ENCODE data around the gene DNM1. TPM values are rescaled to one million over a fixed set of nuclear protein-coding genes. Genes with fewer than 3 reads are reported as not detected.

DNM1 gene
- total and polyA plus RNA-seq, 2 experiments from 2014 or later, result 36.0 to 42.0 TPM

GRCh38 chr9:128292009-128292408 lies 88.8 kb downstream of the DNM1 start (continued):
- TF ChIP-seq POLR2AphosphoS5 (IDR thresholded peaks at IDR 0.05; ENCODE audit: low read depth), result no peak
- TF ChIP-seq ZNF114 (CRISPR knock-in tag; IDR thresholded peaks at IDR 0.05), result no peak
- TF ChIP-seq ZNF462 (CRISPR knock-in tag; IDR thresholded peaks at IDR 0.05), result no peak
- TF ChIP-seq STAT1 (IDR thresholded peaks at IDR 0.05; ENCODE audit: unreplicated experiment), result no peak
- TF ChIP-seq JUNB (IDR thresholded peaks at IDR 0.05; ENCODE audit: unreplicated experiment), result no peak

GRCh38 chr9:128293091-128293490 lies 89.9 kb downstream of the DNM1 start:
- Histone ChIP-seq H3K4me1 (ENCODE audit: insufficient read depth) (no peaks in the 10 kb centered on the region), H3K27ac (ENCODE audit: low read depth) (no peak overlapping the region), H3K9me2 (ENCODE audit: insufficient read depth) (no peaks in the 10 kb centered on the region), H3K27me3 (ENCODE audit: insufficient read depth) (no peaks in the 10 kb centered on the region), H4K20me1 (replicated peaks; ENCODE audit: insufficient read depth) (no peaks in the 10 kb centered on the region), H3F3A (replicated peaks; ENCODE audit: low read depth) (0 out of 2 replicates have a peak, but pooled peaks cover 2% of the 10 kb centered on the region), H3K36me3 (ENCODE audit: insufficient read depth) (no peaks in the 10 kb centered on the region), H3K79me2 (replicated peaks; ENCODE audit: insufficient read depth) (no peaks in the 10 kb centered on the region), H3K4me2 (no peak overlapping the region), H2AFZ (no peak overlapping the region), H3K4me3 (no peak overlapping the region)
- Mint-ChIP-seq H3K4me1 (peaks cover 3% of the 10 kb centered on the region; the same call in 2 of the 3 replicates), H3K27ac (no peak overlapping the region), H3K36me3 (ENCODE audit: low read depth) (peaks cover 8% of the 10 kb centered on the region; the same call in 2 of the 3 replicates), H3K4me3 (no peak overlapping the region), H3K9me3 (no peaks in the 10 kb centered on the region; the same call in 2 of the 3 replicates), H3K27me3 (ENCODE audit: insufficient read depth, low read depth, poor library complexity) (peaks cover 4% of the 10 kb centered on the region)
- no peak for DNase-seq (ENCODE audit: low spot score)
- no peak for ATAC-seq
- no peak for TF ChIP-seq ZNF114 (CRISPR knock-in tag; IDR thresholded peaks at IDR 0.05)
- no peak for TF ChIP-seq ETS1 (IDR thresholded peaks at IDR 0.05)
- no peak for TF ChIP-seq POLR2AphosphoS5 (IDR thresholded peaks at IDR 0.05; ENCODE audit: low read depth)
- TF ChIP-seq JUNB (IDR thresholded peaks at IDR 0.05; ENCODE audit: unreplicated experiment), result no peak
- no peak for TF ChIP-seq ZNF331 (CRISPR knock-in tag; IDR thresholded peaks at IDR 0.05; ENCODE audit: low read depth)
- no peak for TF ChIP-seq CTCF (conservative IDR thresholded peaks at IDR 0.05; ENCODE audit: low read depth in 2 of 2)
- TF ChIP-seq CREB1 (CRISPR knock-in tag; IDR thresholded peaks at IDR 0.05; ENCODE audit: low read depth), result no peak
- TF ChIP-seq EZH2 (IDR thresholded peaks at IDR 0.05; ENCODE audit: low read depth, unreplicated experiment), result no peak

All from GM23338 (cell line).